Adrenal gland (tissue), 12 donors: ENCODE data around the gene PACS2. TPM values are rescaled to one million over a fixed set of nuclear protein-coding genes. Genes with fewer than 3 reads are reported as not detected.

Experiments used
- DNase-seq, 7 donors: peaks; one replicate each; pipeline ENCODE4 v3.0.0-alpha.2; 2019 to 2020
- H3K27ac ChIP-seq, 5 donors: fragments of 200-600 bp; sonication (generic) in 4 of 5; 1 replicate in 3 of 5; 2 replicates in 2 of 5; pipeline versions ENCODE4 v1.5.1 to v1.8.0; 2016 to 2020; ENCODE audit warnings: mild to moderate bottlenecking in 1 of 5
- H3K27me3 ChIP-seq: fragments of 200-600 bp; 2 replicates; pipeline ENCODE4 v1.8.0; 2021
- H3K36me3 ChIP-seq, 2 donors: fragments of 200-600 bp; replicated peaks in 1 of 2; 1 replicate in 1 of 2; 2 replicates in 1 of 2; pipeline versions ENCODE4 v1.5.1 to v1.8.0; 2018 to 2022
- H3K4me1 ChIP-seq, 2 donors: fragments of 200-600 bp; replicated peaks in 1 of 2; 1 replicate in 1 of 2; 2 replicates in 1 of 2; pipeline versions ENCODE4 v1.5.1 to v1.8.0; 2018 to 2021
- H3K4me3 ChIP-seq, 4 donors: fragments of 200-600 bp; sonication (generic) in 3 of 4; one replicate each; pipeline ENCODE4 v1.5.1; 2016 to 2018
- H3K9me3 ChIP-seq, 3 donors: fragments of 200-600 bp; sonication (generic) in 1 of 3; replicated peaks in 1 of 3; 1 replicate in 2 of 3; 2 replicates in 1 of 3; pipeline versions ENCODE4 v1.5.1 to v1.8.0; 2016 to 2021
- CTCF ChIP-seq, 6 experiments: fragments of 450-650 bp in 4 of 6; fragments of 200-600 bp in 2 of 6; sonication (generic) in 1 of 6; IDR thresholded peaks; 1 replicate in 5 of 6; 2 replicates in 1 of 6; pipeline versions ENCODE4 v1.5.1 to v1.8.0; 2016 to 2021; ENCODE audit warnings: antibody characterized with exemption in 6 of 6, mild to moderate bottlenecking in 2 of 6, moderate library complexity in 1 of 6
- POLR2A ChIP-seq, 2 donors: fragments of 450-650 bp; IDR thresholded peaks; one replicate each; pipeline ENCODE4 v1.6.1; 2017; ENCODE audit warnings: antibody characterized with exemption in 2 of 2, mild to moderate bottlenecking in 2 of 2, moderate library complexity in 1 of 2
- WGBS, 4 donors: extraction: QIAGEN DNeasy Blood & Tissue Kit in 2 of 4; methylation state at CpG; one replicate each; pipeline versions ENCODE4 v1.1.5 to v1.1.7; 2013 to 2017; 5-methylcytosine and 5-hydroxymethylcytosine counted together
- intact Hi-C, 2 donors: fragments of 100-400 bp; cut with DNase I; formaldehyde crosslinking; loops; one replicate each; pipeline versions ENCODE4 v1.14.1 to v1.15.0; 2022 to 2023
- polyA plus RNA-seq, 3 donors: library from polyadenylated mRNA; stranded (reverse); fragments of 200-250 nt in 2 of 3; fragments of 350-450 nt in 1 of 3; fragmentation: Illumina TruSeq in 1 of 3; extraction: RNeasy Lipid Tissue Mini Kit (QIAGEN cat#74804) in 1 of 3; gene quantifications; one replicate each; pipeline ENCODE4 v1.2.3, GENCODE V29; 2013 to 2014
- total RNA-seq, 9 donors: library from RNA; depleted of rRNA in 4 of 9; stranded (reverse); fragments of >200 nt in 4 of 9; fragments of 120-200 nt in 1 of 9; fragmentation: NEBNext Ultra II Directional in 1 of 9; extraction: Animal tissue kit (Norgen Biotek cat#: 25700) in 1 of 9; gene quantifications; one replicate each; pipeline versions ENCODE4 v1.1.0 to v1.2.4, GENCODE V29; 2013 to 2023
- donor health status: healthy with polysubstance abuse.
- donor health status: Bipolar disorder and iron deficiency.
- donor health status: DM: yes; HTN: yes; CAD: no.
- donor health status: DM: no; HTN: no; CAD: no.
- donor health status: DM: no; HTN: no; CAD: no.
- donor health status: DM: yes; HTN: yes; CAD: no.

Gene PACS2
- total and polyA plus RNA-seq, 12 donors = 19.5 to 221 (median 81.1) TPM

- no peaks in the 10 kb centered on the region for H3K27me3 ChIP-seq
- no peaks in the 10 kb centered on the region for H3K9me3 ChIP-seq
- H3K4me1 ChIP-seq = peaks cover 27 to 38% of the 10 kb centered on the region in 2 donors
- 5 to 23% (median 15%) methylated on average over 4 to 11 of the region's 11 CpGs for WGBS, 4 donors
- H3K4me3 ChIP-seq = peak overlapping the region in 1 of 4 donors; percentile 31
- H3K27ac ChIP-seq = peak overlapping the region in 4 of 5 donors; percentile 43 to 80 (median 56)
- H3K36me3 ChIP-seq = no peaks in the 10 kb centered on the region
- intact Hi-C loops = loop anchor here in 1 of 2 donors (5.0 kb wide), 1 partner anchor 35 kb away; no protein-coding TSS in a partner anchor
- peak in 5 of 6 experiments; percentile 13 to 47 (median 21) for TF ChIP-seq CTCF (IDR thresholded peaks at IDR 0.05)
- TF ChIP-seq POLR2A (IDR thresholded peaks at IDR 0.05) = peak in 1 of 2 donors; percentile 13
- DNase-seq = peak in 6 of 7 donors; percentile 62 to 77 (median 76)
Measured at GRCh38 chr14:105317546-105317945, 3.0 kb downstream of the PACS2 start.

DNA sequence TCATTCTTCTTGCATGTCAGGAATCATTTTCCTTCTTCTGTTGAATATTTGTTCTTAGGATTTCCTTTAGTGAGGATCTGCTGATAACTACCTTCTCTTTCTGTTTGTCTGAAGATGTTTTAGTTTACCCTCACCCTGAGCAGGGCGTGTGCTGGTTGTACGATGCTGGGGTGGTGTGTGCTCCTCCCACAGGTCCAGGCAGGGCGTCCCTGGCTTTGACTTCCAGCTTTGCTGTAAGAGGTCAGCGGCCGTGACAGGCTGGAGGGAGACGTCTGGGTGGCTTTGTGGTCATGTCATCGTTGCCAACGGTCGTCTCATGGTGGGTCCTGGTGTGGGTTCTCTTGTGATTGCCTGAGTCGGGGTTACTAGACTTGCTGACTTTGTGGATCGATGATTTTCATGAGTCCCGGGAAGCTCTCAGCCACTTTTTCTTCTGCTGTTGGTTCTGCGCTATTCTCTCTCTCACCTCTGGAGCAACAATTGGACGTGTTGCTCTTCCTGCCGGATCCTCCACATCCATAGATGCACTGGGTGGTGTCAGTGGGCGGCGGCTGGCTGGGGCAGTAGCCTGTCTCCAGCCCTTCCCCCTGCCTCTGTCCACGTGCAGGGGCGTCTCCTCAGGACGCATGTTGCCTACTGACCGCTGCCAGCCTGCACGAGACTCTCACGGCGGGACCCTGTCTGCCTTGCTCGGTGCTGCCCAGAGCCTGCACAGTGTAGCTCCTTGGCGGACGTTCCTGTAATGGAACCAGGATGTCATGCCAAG, 8.4 kb downstream of the PACS2 start:
- WGBS, 4 donors = 69 to 81% (median 79%) methylated on average over 23 to 27 of the region's 27 CpGs
- Histone ChIP-seq H3K4me3 (no peak overlapping the region), H3K4me1 (peaks cover 0 to 30% of the 10 kb centered on the region in 2 donors), H3K36me3 (no peaks in the 10 kb centered on the region), H3K27ac (no peak overlapping the region), H3K27me3 (no peaks in the 10 kb centered on the region), H3K9me3 (no peaks in the 10 kb centered on the region)
- TF ChIP-seq POLR2A (IDR thresholded peaks at IDR 0.05) (no peak), CTCF (IDR thresholded peaks at IDR 0.05) (no peak)
- no peak for DNase-seq
- intact Hi-C loops = no loop called here

DNA sequence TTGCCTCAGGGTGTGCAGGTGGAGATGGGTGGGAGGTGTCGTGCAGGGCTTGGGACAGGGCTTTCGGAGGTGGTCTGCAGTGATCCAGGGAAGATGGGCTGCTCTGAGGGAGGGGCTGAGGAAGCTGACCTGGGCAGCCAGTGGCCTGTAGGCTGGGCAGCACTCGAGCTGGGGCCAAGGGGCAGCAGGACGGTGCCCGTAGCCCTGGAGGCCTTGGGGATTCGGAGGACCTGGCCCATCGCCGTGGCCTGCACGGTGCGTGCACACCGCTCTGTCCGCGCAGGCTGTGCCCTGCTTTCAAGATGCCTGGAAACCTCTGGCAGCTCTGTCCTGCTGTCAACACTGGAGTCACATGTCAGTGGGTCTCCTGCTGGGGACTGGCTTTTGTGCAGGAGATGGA, 9.1 kb downstream of the PACS2 start:
- no peak for TF ChIP-seq POLR2A (IDR thresholded peaks at IDR 0.05)
- no peak overlapping the region for H3K27ac ChIP-seq
- H3K36me3 ChIP-seq = no peaks in the 10 kb centered on the region
- no peaks in the 10 kb centered on the region for H3K27me3 ChIP-seq
- no peak for DNase-seq
- H3K4me1 ChIP-seq = peaks cover 7 to 32% of the 10 kb centered on the region in 2 donors
- H3K4me3 ChIP-seq = no peak overlapping the region
- 85 to 89% (median 88%) methylated on average over 5 to 13 of the region's 13 CpGs for WGBS, 4 donors
- intact Hi-C loops = no loop called here
- no peaks in the 10 kb centered on the region for H3K9me3 ChIP-seq

DNA sequence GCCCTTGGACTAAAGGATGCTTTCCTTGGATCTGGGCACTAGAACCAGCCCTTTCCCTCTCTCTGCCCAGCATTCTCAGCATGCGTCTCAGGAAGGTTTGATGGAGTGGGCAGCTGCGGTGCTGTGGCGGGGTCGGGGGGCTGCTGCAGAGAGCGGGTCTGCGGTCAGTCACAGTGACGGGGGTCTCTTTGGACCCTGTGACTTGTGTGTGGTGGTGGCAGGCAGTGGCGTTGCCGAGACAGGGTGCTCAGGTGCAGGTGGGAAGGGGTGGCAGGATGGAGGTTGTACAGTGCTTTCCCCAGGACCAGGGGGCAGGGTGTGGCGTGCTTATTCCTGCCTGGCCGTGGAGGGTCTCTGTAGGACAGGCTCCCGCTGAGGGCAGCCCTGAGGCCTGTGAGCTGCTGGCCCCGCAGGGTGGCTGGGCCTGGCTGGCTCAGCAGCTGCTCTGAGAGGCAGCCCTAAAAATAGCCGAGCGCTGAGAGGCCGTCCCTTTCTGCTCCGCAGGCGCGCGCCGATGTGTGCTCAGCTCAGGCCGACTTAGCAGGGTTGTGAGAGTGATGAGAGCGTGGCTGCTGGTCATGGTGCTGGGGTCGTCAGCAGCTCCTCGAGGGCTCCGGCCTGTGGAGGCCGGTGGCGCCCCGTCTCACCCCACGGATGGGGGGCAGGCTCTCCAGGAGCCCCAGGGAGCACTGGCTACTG, 9.7 kb downstream of the PACS2 start:
- Histone ChIP-seq H3K27me3 (no peaks in the 10 kb centered on the region), H3K4me3 (no peak overlapping the region), H3K9me3 (no peaks in the 10 kb centered on the region), H3K27ac (no peak overlapping the region), H3K4me1 (peaks cover 12 to 38% of the 10 kb centered on the region in 2 donors), H3K36me3 (no peaks in the 10 kb centered on the region)
- TF ChIP-seq CTCF (IDR thresholded peaks at IDR 0.05) (no peak), POLR2A (IDR thresholded peaks at IDR 0.05) (no peak)
- WGBS, 4 donors = 76 to 82% (median 80%) methylated on average over 26 to 30 of the region's 30 CpGs
- peak in 1 of 7 donors; percentile 66 for DNase-seq
- intact Hi-C loops = no loop called here
